HG03045 (cell line): ENCODE data around the gene C1QTNF8.

Experiments
- ATAC-seq: cut with Tn5 transposase; IDR thresholded peaks from one replicate; pipeline ENCODE4 v1.9.1; 2021; ENCODE audit warnings: mild to moderate bottlenecking, moderate library complexity; ENCODE audit not compliant: unreplicated experiment

The C1QTNF8 gene

DNA sequence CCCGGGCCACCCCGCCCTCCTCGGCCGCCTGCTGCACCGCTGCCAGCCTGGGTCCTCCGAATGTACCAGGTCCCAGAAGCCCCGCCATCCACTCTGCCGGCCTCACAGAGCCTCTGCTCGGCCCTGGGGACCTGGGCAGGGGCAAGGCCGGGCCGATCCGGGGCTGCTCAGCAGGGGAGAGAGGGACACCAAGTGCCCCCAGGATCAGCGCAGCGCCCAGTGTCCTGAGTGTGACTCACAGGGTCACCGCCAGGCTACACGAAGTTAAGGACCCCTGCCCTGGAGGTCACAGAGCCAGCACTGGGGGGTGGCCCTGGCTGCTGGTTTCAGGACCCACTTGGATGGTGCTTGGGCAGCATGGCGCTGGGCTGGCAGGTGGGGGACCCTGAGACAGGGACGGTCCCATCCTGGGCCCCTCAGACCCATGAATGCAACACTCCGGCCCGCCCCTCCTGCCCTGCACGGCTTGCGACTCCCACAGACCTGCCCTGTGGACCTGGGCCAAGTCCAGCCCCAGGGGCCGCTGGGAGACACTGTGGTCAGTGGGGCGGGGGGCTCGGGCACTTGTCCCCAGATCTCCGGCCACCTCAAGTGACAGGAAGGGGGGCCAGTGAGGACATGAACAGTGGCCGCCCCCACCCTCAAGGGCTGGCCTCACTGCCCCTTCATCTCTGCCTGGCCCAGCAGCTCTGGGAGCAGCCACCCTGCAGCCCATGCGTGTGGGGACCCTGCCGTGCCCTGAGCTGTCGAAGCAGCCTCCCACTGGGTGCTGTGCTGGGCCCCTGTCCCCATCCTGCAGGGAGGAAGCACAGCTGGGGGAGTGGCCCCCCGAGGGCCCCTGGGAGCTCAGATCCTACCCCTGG is 46.7 kb downstream of the C1QTNF8 start:
- ATAC-seq, result no peak

- ATAC-seq, result no peak
Measured at GRCh38 chr16:1048442-1049112, 47.5 kb downstream of the C1QTNF8 start.

DNA sequence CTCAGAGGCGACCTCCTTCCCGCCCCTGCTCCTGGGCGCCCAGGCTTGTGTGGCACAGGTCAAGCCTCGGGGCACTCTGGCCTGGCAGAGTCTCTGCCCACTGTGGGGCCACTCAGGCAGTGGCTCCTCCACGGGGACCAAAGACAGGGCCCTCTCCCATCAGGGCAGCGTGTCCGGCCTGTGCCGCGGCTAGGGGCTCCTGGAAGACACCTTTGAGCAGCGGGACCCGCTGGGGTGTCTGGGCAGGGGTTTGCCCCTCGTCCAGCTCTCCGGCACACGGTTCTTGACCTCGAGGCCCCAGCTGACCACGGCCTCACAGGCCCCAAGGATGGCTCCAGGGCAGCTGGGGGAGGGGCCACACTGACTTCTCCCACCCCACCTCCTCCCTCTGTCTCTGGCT is 48.2 kb downstream of the C1QTNF8 start:
- no peak for ATAC-seq

- no peak for ATAC-seq
Measured at GRCh38 chr16:1047123-1047522, 48.9 kb downstream of the C1QTNF8 start.

DNA sequence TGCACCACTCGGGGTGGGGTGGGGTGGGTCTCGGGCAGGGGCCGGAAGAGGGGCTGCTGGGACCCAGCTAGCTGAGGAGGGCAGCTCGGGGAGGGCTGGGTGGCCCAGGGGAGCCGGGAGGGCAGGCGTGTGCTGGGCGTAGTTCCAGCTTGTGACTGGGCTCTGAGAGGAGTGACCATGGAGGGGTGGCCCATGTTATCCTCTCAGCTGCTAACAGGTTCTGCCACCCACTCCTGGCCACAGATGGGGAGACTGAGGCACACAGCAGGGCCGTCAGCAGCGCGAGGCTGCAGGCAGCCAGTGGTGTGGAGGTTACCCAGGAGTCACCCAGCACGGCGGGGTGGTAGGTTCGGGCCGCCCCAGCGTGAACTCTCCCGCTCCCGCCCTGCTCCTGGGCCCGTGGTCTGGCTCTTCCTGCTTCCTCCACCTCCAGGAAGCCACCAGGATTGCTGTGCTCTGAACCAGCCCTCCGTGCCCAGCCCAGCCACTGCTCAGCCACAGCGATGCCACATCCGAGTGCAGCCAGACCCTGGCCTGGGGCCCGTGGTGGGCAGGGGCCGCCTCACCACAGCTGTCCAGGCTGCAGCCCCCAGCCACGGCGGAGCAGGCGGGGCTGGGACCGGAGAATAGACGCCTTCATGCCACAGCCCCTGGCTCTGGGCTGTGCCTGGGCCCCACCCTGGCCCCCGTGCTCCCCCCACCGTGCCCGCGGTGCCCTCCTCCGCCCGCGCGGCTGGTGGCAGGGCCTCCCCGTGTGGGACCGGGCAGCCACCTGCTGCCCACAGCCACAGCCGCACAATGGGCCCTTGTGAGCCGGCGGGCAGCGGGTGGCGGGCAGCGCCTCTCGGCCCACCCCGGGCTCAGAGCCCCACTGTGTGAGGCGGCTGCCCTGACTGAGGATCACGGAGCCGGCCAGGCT is 49.8 kb downstream of the C1QTNF8 start:
- no peak for ATAC-seq

DNA sequence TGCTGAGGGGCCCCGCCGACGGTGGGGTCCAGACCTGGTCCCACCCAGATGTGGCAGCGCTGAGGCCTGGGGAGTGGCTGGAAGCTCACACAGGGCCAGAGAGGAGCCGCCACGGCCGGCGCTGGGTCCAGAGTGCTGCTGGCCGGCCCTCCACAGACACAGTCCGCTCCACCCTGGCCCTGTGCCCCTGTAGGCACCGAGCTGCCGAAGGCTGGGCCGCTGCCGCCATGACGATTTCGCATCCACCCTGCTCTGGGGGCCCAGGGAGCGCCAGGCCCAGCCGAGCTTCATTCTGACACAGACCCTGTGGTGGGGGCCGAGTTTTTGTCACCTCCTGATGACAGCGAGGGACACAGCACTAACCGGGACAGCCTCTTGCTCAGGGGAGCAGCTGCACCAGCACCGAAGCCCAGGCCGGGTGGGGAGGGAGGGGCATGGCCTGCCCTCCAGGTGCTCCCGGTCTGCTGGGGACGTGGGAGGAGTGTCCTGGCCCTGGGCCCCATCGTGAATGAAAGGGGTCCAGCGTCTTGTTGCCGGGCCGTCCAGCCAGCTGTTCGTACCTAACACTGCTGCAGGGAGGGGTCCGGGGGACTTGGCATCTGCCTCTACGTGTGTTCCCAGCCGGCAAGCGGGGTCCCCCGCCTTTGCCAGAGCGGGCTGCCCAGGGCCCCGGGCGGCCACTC is 50.6 kb downstream of the C1QTNF8 start:
- no peak for ATAC-seq

DNA sequence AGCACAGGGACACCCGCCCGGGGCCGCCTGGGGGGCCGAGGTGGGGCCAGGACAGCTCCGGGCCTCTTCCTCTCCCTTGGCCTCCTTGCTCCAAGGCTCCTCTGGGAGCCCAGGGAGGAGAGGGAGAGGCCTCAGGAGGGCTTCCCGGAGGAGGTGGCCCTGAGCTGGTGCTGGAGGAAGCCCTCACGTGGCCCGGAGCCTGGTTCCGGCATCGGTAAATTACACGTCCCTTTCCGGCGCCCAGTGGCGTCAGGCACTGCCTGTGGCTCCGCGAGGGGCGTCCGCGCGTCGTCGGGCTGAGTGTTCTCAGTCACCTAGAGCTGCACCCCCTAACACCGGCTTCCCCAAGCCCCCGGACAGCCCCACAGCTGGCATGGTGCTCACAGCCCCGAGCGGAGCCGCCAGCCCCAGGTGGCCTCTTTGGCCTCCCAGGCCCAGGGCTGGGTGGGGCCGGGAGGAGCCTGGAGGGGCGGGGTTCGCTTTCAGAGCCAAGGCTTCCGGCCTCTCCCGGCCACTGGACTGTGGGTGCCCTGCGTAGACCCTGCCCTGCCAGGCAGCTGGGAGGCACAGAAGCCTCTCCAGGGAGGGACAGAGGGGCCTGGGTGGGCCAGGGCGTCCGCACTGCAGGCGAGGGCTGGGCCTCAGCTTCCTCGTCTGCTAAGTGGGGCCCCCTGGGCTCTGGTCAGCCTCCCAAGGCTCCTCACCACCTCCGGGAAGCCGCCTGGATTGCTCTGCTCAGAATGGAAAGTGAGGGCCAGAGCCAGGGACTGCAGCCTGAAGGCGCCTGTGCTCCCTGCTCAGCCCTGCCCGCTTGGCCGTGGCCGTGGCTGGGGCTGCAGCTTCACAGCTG is 51.4 kb downstream of the C1QTNF8 start:
- ATAC-seq, result no peak

- ATAC-seq, result no peak
Measured at GRCh38 chr16:1043881-1044451, 52.1 kb downstream of the C1QTNF8 start.

GRCh38 chr16:1042866-1043265 is 53.2 kb downstream of the C1QTNF8 start:
- ATAC-seq, result no peak

GRCh38 chr16:1042049-1042744 is 53.8 kb downstream of the C1QTNF8 start:
- ATAC-seq, result no peak

DNA sequence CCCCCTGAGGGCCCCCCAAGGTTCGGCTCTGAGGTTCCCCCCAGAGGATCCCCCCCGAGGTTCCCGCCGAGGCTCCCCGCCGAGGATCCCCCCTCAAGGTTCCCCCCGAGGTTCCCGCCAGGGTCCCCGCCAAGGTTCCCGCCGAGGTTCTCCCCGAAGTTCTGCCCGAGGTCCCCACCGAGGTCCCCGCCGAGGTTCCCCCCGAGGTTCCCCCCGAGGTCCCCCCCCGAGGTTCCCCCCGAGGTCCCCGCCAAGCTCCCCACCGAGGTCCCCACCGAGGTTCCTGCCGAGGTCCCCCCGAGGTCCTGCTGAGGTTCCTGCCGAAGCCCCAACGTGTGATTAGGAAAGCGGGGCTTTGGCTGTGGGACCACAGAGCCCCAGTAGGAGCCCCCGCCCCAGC is 55.7 kb downstream of the C1QTNF8 start:
- ATAC-seq, result no peak

- ATAC-seq, result no peak
Measured at GRCh38 chr16:1039762-1040161, 56.3 kb downstream of the C1QTNF8 start.

- ATAC-seq, result no peak
Measured at GRCh38 chr16:1038932-1039331, 57.1 kb downstream of the C1QTNF8 start.
